Osteoblast (primary cell): ENCODE results near the gene ZNF496. TPM values are rescaled to one million over a fixed set of nuclear protein-coding genes. Genes with fewer than 3 reads are reported as not detected.

Experiments
- DNase-seq: peaks from one replicate; pipeline ENCODE4 v3.0.0; 2011; ENCODE audit warnings: low spot score, mixed read lengths; ENCODE audit not compliant: insufficient read length; ENCODE audit errors: missing footprints
- H2AFZ ChIP-seq: 2 replicates; pipeline ENCODE4 v1.6.0; 2011; ENCODE audit warnings: mild to moderate bottlenecking, low read length
- H3K27ac ChIP-seq: 2 replicates; pipeline ENCODE4 v1.5.1; 2011; ENCODE audit warnings: mild to moderate bottlenecking, low read depth, low read length, moderate library complexity
- H3K27me3 ChIP-seq: 2 replicates; pipeline ENCODE4 v1.6.0; 2012; ENCODE audit warnings: mild to moderate bottlenecking, control low read depth, inconsistent platforms, low read length, moderate library complexity; ENCODE audit not compliant: insufficient read depth
- H3K36me3 ChIP-seq: 2 replicates; pipeline ENCODE4 v1.5.1; 2011; ENCODE audit warnings: mild to moderate bottlenecking, low read length, control low read depth, moderate library complexity; ENCODE audit not compliant: insufficient read depth
- H3K4me1 ChIP-seq: 2 replicates; pipeline ENCODE4 v1.5.1; 2011; ENCODE audit warnings: mild to moderate bottlenecking, low read length, control low read depth, moderate library complexity; ENCODE audit not compliant: insufficient read depth
- H3K4me2 ChIP-seq: 2 replicates; pipeline ENCODE4 v1.6.0; 2011; ENCODE audit warnings: mild to moderate bottlenecking, low read length; ENCODE audit not compliant: insufficient read depth
- H3K4me3 ChIP-seq: fragments of 200-600 bp; sonication (generic); 3 replicates; pipeline ENCODE4 v1.5.1; 2012; ENCODE audit warnings: mild to moderate bottlenecking, low read length, inconsistent platforms; ENCODE audit not compliant: insufficient read depth
- H3K79me2 ChIP-seq: 2 replicates; pipeline ENCODE4 v1.6.0; 2012; ENCODE audit warnings: mild to moderate bottlenecking, low read length, control low read depth, inconsistent platforms; ENCODE audit not compliant: insufficient read depth
- H3K9me3 ChIP-seq: 2 replicates; pipeline ENCODE4 v1.5.1; 2011; ENCODE audit warnings: low read depth, low read length, control low read depth
- H4K20me1 ChIP-seq: 2 replicates; pipeline ENCODE4 v1.6.0; 2012; ENCODE audit warnings: mild to moderate bottlenecking, low read length, control low read depth; ENCODE audit not compliant: insufficient read depth
- CTCF ChIP-seq: IDR thresholded peaks from 2 replicates; pipeline ENCODE4 v1.5.1; 2011; ENCODE audit warnings: mild to moderate bottlenecking, low read depth, low read length, moderate library complexity; ENCODE audit errors: extremely low read depth
- total RNA-seq: library from RNA; depleted of rRNA; stranded (reverse); fragments of >200 nt; gene quantifications from 2 replicates; pipeline ENCODE4 v1.2.3, GENCODE V29; 2012

Gene ZNF496
- total RNA-seq, 1 donor = 29.3 TPM

- Histone ChIP-seq H3K36me3 (peaks cover 37% of the 10 kb centered on the region), H3K4me2 (peak overlapping the region; percentile 84), H3K27ac (peak overlapping the region; percentile 79), H3K4me3 (peak overlapping the region; percentile 86), H2AFZ (peak overlapping the region; percentile 85), H4K20me1 (peaks cover 22% of the 10 kb centered on the region), H3K9me3 (no peaks in the 10 kb centered on the region), H3K79me2 (peaks cover 54% of the 10 kb centered on the region), H3K27me3 (no peaks in the 10 kb centered on the region), H3K4me1 (peaks cover 16% of the 10 kb centered on the region)
- TF ChIP-seq CTCF = no peak
- peak; percentile 99 for DNase-seq
These were observed 519 bp downstream of the ZNF496 start for GRCh38 chr1:247331172-247331524.

GRCh38 chr1:247330548-247331171 is 1.0 kb downstream of the ZNF496 start:
- Histone ChIP-seq H3K4me3 (peak overlapping the region; percentile 86), H3K4me1 (peaks cover 16% of the 10 kb centered on the region), H3K9me3 (no peaks in the 10 kb centered on the region), H2AFZ (peak overlapping the region; percentile 85), H4K20me1 (peaks cover 22% of the 10 kb centered on the region), H3K27me3 (no peaks in the 10 kb centered on the region), H3K79me2 (peaks cover 52% of the 10 kb centered on the region), H3K36me3 (peaks cover 39% of the 10 kb centered on the region), H3K27ac (peak overlapping the region; percentile 79), H3K4me2 (peak overlapping the region; percentile 84)
- peak; percentile 89 for DNase-seq
- TF ChIP-seq CTCF = no peak

GRCh38 chr1:247329097-247329617 is 2.5 kb downstream of the ZNF496 start:
- no peak overlapping the region for H3K4me2 ChIP-seq
- DNase-seq = no peak
- no peak overlapping the region for H3K27ac ChIP-seq
- H3K27me3 ChIP-seq = no peaks in the 10 kb centered on the region
- no peak overlapping the region for H3K4me3 ChIP-seq
- peaks cover 45% of the 10 kb centered on the region for H3K36me3 ChIP-seq
- H3K79me2 ChIP-seq = peaks cover 49% of the 10 kb centered on the region
- no peak for TF ChIP-seq CTCF
- H3K9me3 ChIP-seq = no peaks in the 10 kb centered on the region
- H4K20me1 ChIP-seq = peaks cover 18% of the 10 kb centered on the region
- H2AFZ ChIP-seq = no peak overlapping the region
- peaks cover 16% of the 10 kb centered on the region for H3K4me1 ChIP-seq

- H3K27ac ChIP-seq = no peak overlapping the region
- TF ChIP-seq CTCF = no peak
- no peaks in the 10 kb centered on the region for H3K9me3 ChIP-seq
- H2AFZ ChIP-seq = no peak overlapping the region
- no peak overlapping the region for H3K4me2 ChIP-seq
- H3K4me3 ChIP-seq = no peak overlapping the region
- H3K27me3 ChIP-seq = no peaks in the 10 kb centered on the region
- peaks cover 10% of the 10 kb centered on the region for H3K4me1 ChIP-seq
- DNase-seq = no peak
- H3K36me3 ChIP-seq = peaks cover 40% of the 10 kb centered on the region
- H4K20me1 ChIP-seq = peaks cover 11% of the 10 kb centered on the region
- peaks cover 41% of the 10 kb centered on the region for H3K79me2 ChIP-seq
These were observed 3.4 kb downstream of the ZNF496 start for GRCh38 chr1:247328311-247328710.
